Calu3 (cell line): ENCODE results near the gene PAK6. TPM values are rescaled to one million over a fixed set of nuclear protein-coding genes. Genes with fewer than 3 reads are reported as not detected.

Experiments used
- BruUV-seq: library from RNA; stranded (reverse); fragments of 400-500 nt; replicated peaks from 2 replicates; lab custom pipeline; 2021; lab: Mats Ljungman, UMichigan
- CTCF ChIA-PET: fragments of 300-600 bp; sonication (Branson Sonifier 250); formaldehyde crosslinking; loops from one replicate; lab custom pipeline; 2022; ENCODE audit warnings: antibody characterized with exemption; lab: Charles Lee
- DNase-seq: peaks from one replicate; pipeline ENCODE4 v3.0.0; 2022
- H3K27ac Mint-ChIP-seq: one replicate; pipeline ENCODE4 v1.8.0; 2022; ENCODE audit warnings: mixed read lengths; ENCODE audit not compliant: unreplicated experiment
- H3K27me3 Mint-ChIP-seq: one replicate; pipeline ENCODE4 v1.8.0; 2022; ENCODE audit warnings: mixed read lengths; ENCODE audit not compliant: unreplicated experiment
- H3K36me3 Mint-ChIP-seq: one replicate; pipeline ENCODE4 v1.8.0; 2022; ENCODE audit warnings: mild to moderate bottlenecking, moderate library complexity, mixed read lengths; ENCODE audit not compliant: insufficient read depth, unreplicated experiment
- H3K4me1 Mint-ChIP-seq: one replicate; pipeline ENCODE4 v1.8.0; 2022; ENCODE audit warnings: mild to moderate bottlenecking, low read depth, mixed read lengths; ENCODE audit not compliant: unreplicated experiment
- H3K4me3 Mint-ChIP-seq: one replicate; pipeline ENCODE4 v1.8.0; 2022; ENCODE audit warnings: mild to moderate bottlenecking, low read depth, moderate library complexity, mixed read lengths; ENCODE audit not compliant: unreplicated experiment
- H3K9me3 Mint-ChIP-seq: one replicate; pipeline ENCODE4 v1.8.0; 2022; ENCODE audit warnings: low read depth, mixed read lengths; ENCODE audit not compliant: unreplicated experiment
- intact Hi-C: fragments of 100-400 bp; cut with micrococcal nuclease; formaldehyde crosslinking; loops from one replicate; pipeline ENCODE4 v1.10.0; 2022; ENCODE audit not compliant: unreplicated experiment
- total RNA-seq: library from RNA; stranded (reverse); gene quantifications from 2 replicates; pipeline ENCODE4 v1.2.3, GENCODE V29; 2022
- TF ChIP-seq, protein P1 (sequence below): fragments of 200-600 bp; IDR thresholded peaks from one replicate; pipeline ENCODE4 v1.8.0; 2022; ENCODE audit warnings: antibody characterized with exemption; ENCODE audit not compliant: unreplicated experiment

The PAK6 gene
- total RNA-seq, 1 experiment from 2014 or later = 7.1 TPM

DNA sequence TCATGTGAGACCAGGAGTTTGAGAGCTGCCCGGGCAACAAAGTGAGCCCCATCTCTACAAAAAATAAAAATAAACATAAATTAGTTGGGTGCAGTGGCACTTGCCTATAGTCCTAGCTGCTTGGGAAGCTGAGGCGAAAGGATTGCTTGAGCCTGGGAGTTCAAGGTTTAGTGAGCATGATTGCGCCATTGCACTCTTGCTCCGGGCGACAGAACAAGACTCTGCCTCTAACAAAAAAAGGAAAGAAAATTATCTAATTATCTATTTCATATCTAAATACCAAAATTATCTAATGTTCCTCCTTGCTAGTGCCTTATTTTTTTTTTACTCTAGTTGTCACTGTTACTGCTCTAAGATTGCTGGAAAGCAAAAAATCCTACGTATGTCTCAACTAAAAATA is 16.7 kb upstream of the PAK6 start:
- no peak for DNase-seq
- Mint-ChIP-seq H3K36me3 (peaks cover 5% of the 10 kb centered on the region), H3K9me3 (no peaks in the 10 kb centered on the region), H3K4me3 (no peak overlapping the region), H3K27ac (no peak overlapping the region), H3K4me1 (no peaks in the 10 kb centered on the region), H3K27me3 (no peaks in the 10 kb centered on the region)
- BruUV-seq = no TSS peak
- CTCF ChIA-PET = no interaction called here
- TF ChIP-seq, protein P1, sequence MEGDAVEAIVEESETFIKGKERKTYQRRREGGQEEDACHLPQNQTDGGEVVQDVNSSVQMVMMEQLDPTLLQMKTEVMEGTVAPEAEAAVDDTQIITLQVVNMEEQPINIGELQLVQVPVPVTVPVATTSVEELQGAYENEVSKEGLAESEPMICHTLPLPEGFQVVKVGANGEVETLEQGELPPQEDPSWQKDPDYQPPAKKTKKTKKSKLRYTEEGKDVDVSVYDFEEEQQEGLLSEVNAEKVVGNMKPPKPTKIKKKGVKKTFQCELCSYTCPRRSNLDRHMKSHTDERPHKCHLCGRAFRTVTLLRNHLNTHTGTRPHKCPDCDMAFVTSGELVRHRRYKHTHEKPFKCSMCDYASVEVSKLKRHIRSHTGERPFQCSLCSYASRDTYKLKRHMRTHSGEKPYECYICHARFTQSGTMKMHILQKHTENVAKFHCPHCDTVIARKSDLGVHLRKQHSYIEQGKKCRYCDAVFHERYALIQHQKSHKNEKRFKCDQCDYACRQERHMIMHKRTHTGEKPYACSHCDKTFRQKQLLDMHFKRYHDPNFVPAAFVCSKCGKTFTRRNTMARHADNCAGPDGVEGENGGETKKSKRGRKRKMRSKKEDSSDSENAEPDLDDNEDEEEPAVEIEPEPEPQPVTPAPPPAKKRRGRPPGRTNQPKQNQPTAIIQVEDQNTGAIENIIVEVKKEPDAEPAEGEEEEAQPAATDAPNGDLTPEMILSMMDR = no peak
- intact Hi-C loops = no loop called here

DNA sequence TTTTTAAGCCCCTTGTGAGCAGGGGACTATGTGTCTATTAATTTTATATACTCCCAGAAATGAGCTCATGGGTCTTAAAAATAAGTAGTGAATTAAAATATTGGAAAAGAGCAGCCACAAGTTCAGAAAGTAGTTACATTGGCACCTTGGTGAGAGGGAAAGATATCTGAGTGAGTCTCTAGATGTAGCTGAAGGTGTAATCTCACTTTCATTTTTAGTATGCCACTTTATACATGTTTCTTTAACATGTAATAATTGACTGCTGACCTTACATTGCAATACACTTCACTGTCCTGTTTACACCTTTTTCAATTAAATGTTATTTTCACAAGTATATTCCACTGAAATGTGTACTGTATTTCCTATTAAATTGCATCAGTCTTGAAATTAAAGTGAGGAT is 12.1 kb upstream of the PAK6 start:
- Mint-ChIP-seq H3K27me3 (no peaks in the 10 kb centered on the region), H3K9me3 (no peaks in the 10 kb centered on the region), H3K4me1 (no peaks in the 10 kb centered on the region), H3K27ac (no peak overlapping the region), H3K36me3 (peaks cover 5% of the 10 kb centered on the region), H3K4me3 (no peak overlapping the region)
- TF ChIP-seq, protein P1 = no peak
- CTCF ChIA-PET = no interaction called here
- no TSS peak for BruUV-seq
- intact Hi-C loops = no loop called here
- no peak for DNase-seq

- no TSS peak for BruUV-seq
- Mint-ChIP-seq H3K4me3 (no peak overlapping the region), H3K27ac (no peak overlapping the region), H3K4me1 (no peaks in the 10 kb centered on the region), H3K36me3 (no peaks in the 10 kb centered on the region), H3K9me3 (no peaks in the 10 kb centered on the region), H3K27me3 (no peaks in the 10 kb centered on the region)
- TF ChIP-seq, protein P1 = no peak
- DNase-seq = no peak
- intact Hi-C loops = no loop called here
- CTCF ChIA-PET = no interaction called here
Observed at GRCh38 chr15:40229316-40229715, 9.5 kb upstream of the PAK6 start.

- Mint-ChIP-seq H3K36me3 (no peaks in the 10 kb centered on the region), H3K4me1 (no peaks in the 10 kb centered on the region), H3K9me3 (no peaks in the 10 kb centered on the region), H3K27ac (no peak overlapping the region), H3K27me3 (no peaks in the 10 kb centered on the region), H3K4me3 (no peak overlapping the region)
- TF ChIP-seq, protein P1 = no peak
- no TSS peak for BruUV-seq
- CTCF ChIA-PET = no interaction called here
- DNase-seq = no peak
- intact Hi-C loops = no loop called here
Observed at GRCh38 chr15:40229956-40230355, 8.9 kb upstream of the PAK6 start.
